Stimulated activated CD4-positive, alpha-beta T cell treated with anti-CD3 and anti-CD28 coated beads, Interleukin-2, amount 100 ng/mL, for 48 hours (primary cell): ENCODE measurements around the gene LGR6.
"Not testable (repeated sequence)": the region's sequence is repeated elsewhere in the genome, so short reads cannot be mapped to it uniquely, and the experiment has no call there.

Experiments
- DNase-seq, 2 donors: peaks; one replicate each; pipeline ENCODE4 v3.0.0-alpha.2; 2020

LGR6 gene

DNA sequence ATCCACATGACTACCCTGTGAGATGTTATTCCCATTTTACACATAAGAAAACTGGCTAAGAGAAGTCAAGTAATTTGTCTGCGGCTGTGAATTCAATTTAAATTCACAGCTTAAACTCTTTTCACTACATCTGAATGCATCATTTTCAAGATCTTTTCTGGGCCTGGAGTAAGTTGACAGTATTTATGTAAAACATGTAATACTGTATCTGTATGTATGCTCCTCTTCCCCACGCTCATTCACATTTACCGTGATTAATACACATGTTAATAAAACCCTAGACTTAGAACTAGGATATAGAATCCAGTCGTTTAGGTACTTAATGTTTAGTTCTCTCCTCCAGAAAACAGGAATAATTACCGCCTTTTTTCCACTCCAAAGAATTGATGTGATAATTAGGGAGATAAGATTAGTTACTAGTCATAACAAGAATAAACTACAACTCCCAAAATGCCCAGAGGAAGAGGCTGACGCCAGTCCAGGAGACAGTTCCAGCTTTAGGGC is 154.5 kb downstream of the LGR6 start:
- no peak for DNase-seq

- DNase-seq: peak; percentile 86 to 89
These were observed 155.1 kb downstream of the LGR6 start, which contains the start of gene PPP1R12B for GRCh38 chr1:202348509-202349205. TSS of gene PPP1R12B (plus strand) at chr1:202348699. CDS start at chr1:202348852, 153 bp downstream.

- no peak for DNase-seq
These were observed 155.8 kb downstream of the LGR6 start for GRCh38 chr1:202349206-202349928.

DNA sequence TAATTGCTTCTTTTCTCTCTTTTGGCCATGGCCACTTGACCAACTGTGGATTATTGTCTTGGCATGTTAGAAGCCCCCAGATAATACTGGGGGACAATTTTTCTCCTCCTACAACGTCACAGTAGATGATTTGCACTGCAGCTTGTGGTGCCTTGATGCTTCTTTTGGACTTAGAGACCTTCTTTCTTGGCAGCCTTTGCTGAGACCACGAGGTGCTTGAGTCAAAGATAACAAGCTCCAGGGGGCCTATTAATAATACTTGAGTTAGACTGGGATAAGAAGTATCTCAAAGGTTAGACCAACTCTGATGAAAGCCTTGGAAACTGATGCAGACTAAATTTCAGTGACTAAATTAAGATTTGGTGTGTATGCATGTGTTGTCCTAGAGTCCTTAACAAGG is 158.1 kb downstream of the LGR6 start:
- DNase-seq: no peak

DNA sequence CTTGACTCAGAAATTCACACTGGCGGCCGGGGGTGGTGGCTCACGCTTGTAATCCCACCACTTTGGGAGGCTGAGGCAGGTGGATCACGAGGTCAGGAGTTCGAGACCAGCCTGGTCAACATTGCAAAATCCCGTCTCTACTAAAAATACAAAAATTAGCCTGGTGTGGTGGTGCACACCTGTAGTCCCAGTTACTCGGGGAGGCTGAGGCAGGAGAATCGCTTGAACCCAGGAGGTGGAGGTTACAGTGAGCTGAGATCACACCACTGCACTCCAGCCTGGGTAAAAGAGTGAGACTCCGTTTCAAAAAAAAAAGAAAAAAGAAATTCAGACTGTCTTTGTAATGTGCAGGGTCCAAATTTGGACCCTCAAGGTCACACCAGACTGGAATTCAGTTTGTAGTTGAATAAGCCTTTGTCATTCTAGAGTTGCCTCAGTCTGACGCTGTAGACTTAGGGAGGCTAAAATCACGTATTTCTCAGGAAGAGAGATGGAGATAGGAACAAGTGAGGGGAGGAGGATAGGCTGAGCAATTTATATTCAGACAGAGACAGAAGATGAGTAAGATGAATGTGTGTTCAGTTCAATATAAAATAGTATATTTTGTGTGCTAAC is 159.1 kb downstream of the LGR6 start:
- DNase-seq: not testable (repeated sequence)

DNA sequence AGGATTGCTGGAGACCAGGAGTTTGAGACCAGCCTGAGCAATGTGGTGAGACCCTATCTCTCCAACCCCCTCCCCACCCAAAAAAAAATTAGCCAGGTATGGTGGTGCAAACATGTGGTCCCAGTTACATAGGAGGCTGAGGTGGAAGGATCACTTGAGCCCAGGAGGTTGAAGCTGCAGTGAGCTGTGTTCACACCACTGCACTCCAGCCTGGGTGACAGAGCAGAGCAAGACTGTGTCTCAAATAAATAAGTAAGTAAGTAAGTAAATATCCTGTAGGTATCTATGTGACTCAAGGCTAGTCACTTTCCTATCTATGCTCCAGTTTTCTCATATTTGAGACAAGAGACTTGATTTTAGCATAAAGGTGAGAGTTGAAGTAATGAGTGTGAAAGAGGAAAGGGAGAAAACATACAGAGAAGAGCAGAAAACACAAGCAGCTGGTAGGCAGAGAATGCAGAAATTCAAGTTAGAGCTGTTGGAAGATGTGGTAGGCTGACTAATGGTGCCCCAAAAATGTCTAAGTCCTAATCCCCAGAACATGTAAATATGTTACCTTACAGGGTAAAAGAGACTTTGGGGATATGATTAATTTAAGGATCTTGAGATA is 162.4 kb downstream of the LGR6 start:
- DNase-seq: no peak

DNA sequence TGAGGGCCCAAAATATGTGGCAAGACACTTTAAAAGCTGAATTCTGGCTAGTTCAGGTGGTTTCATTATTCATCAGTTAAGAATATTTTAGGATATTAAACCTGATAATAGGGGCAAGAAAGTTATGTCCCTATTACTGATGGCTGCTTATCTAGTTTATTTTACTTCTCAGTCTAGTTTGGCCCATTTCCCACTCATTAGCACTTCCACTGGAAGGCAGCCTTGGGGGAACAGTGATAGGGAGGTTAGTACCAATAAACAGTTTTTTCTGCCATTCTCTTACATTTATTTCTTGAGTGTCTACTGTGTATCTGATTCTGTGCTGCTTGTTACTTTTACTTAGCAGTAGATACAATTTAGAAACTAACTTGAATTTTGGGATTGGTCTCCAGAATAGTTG is 163.9 kb downstream of the LGR6 start:
- DNase-seq: no peak

DNA sequence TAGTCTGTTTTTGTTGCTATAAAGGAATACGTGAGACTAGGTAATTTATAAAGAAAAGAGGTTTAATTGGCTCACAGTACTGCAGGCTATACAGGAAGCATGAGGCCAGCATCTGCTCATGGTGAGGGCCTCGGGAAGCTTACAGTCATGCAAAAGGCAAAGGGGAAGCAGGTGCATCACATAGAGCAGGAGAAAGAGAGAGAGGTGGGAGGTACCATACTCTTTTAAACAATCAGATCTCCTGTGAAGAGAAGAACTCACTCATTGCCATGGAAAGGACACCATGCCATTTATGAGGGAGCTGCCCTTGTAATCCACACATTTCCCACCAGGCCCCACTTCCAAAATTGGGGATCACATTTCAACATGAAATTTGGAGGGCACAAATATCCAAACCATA is 167.6 kb downstream of the LGR6 start:
- no peak for DNase-seq

DNA sequence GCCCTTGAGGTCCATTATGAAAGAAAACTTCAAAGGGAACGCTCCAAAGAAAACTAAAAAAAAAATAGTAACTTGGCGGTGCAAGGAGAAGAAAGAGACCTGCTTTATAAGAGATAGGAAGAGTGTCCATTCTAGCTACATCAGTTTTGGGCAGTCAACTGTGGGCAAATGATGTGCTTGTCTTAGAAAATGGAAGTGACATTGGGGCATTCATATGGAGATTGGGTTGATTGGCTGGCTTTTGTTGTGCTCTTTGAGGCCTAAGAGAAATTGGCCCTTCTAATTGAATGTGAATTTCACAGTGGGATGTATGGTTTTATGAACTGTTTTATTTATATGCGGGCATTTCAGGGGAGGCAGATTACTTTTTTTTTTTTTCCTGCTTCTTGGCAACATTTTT is 168.1 kb downstream of the LGR6 start:
- DNase-seq: no peak

DNA sequence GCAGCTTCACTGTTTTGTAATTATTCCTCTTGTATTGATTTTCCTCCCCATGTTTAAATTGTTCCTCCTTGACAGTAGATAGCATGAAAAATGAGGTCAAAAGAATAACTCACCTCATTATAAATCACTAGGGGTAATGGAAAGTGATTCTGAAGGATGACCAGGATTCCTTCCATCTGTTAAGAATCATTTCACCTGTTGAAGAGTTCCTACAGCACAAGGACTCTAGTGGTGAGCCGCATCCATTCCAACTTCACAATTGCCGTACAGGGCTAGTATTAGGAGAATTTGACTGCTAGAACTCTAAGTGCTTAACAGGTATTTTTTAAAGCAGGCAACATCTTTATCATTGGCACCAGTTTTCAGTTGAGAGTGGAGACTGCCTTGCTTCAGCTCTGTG is 168.6 kb downstream of the LGR6 start:
- DNase-seq: no peak

DNA sequence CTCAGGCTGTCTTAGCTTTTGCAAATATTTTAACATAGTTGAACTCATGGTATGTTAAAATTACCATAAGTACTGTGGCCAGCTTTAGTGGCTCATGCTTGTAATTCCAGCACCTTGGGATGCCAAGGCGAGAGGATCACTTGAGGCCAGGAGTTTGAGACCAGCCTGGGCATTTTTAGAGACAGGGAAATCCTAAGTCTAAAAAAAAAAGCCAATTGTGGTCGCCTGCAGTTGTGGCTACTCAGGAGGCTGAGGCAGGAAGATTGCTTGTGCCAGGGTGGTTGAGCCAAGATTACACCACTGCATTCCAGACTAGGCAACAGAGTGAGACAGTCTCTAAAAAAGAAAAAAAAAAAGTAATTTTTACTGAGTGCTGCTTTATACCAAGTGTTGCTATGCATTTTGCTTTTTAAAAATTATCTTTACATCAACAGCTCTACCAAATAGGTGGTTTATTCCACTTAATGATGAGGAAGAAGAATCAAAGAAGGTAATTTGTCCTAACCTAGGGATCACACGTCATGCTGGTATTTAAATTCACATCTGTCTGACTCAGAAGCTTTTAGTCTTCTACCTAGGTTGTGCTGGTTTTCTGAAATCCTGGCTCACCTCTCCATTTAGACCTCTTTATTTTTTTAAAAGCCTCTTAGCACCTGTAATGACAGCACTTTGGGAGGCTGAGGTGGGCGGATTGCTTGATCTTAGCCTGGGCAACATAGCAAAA is 171.7 kb downstream of the LGR6 start:
- DNase-seq: no peak

DNA sequence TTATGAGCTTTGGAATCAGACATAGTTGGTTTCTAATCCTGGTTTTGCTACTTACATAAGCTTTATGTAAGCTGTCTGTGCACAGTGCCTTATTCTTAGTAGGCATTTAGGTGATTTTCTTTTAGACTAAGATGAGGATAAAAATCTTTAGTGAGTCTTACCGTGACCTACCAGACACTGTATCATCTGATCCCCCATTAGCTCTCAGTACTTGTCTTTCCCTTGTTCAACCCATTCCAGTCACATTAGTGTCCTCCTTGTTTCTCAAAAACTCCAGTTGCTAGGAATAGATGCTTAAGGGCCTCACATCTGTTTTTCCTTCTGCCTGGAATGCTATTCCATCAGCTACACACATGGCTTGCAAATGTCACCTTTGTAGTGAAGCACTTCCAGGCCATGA is 173.7 kb downstream of the LGR6 start:
- no peak for DNase-seq
